ENCODE results near the gene CPB2.

CPB2 gene

DNA sequence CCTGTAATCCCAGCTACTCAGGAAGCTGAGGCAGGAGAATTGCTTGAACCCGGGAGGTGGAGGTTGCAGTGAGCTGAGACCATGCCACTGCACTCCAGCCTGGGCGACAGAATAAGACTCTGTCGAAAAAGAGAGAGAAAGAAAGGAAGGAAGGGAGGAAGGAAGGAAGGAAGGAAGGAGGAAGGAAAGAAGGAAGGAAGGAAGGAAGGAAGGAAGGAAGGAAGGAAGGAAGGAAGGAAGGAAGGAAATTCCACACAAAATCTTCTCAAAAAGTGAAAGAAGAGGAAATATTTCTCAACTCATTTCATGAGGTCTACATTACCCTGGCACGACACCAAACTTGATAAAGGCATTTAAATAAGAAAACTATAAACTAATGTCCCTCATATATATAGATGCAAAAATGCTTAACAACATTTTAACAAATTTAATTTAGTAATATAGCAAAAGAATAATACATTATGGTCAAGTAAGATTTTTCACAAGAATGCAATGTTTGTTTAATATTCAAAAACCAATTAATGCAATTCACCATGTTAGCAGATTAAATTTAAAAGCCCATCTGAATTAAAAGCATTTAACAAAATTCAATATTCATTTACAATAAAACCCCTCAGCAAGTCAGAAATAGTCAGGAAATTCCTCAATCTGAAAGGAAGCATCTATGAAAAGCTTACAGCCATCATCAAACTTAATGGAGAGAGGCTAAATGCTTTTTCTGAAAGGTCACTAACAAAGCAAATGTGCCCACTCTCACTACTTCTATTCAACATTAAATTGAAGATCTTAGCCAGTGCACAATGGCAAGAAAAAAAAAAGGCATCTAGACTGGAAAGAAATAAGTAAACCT, 12.0 kb upstream of the CPB2 start:
- H3K9me3 ChIP-seq (ENCODE audit: control insufficient read depth, low read length), result peaks cover 7% of the 10 kb centered on the region
- H3K4me1 ChIP-seq (ENCODE audit: control insufficient read depth, insufficient read depth, low read length, poor library complexity, severe bottlenecking), result peaks cover 5% of the 10 kb centered on the region
- H3K4me3 ChIP-seq (ENCODE audit: extremely low read depth, insufficient read depth, low read length, poor library complexity, severe bottlenecking), result no peak overlapping the region
- 90% methylated on average over 3 of the region's 4 CpGs; no CpG with 5 or more reads in 1 of the 2 experiments for WGBS, 2 experiments (ENCODE audit: insufficient coverage in 2 of 2)
- no peaks in the 10 kb centered on the region for H3K36me3 ChIP-seq (ENCODE audit: control insufficient read depth, insufficient read depth, low read length)
- H3K27ac ChIP-seq (ENCODE audit: low read depth, low read length, severe bottlenecking), result no peak overlapping the region

DNA sequence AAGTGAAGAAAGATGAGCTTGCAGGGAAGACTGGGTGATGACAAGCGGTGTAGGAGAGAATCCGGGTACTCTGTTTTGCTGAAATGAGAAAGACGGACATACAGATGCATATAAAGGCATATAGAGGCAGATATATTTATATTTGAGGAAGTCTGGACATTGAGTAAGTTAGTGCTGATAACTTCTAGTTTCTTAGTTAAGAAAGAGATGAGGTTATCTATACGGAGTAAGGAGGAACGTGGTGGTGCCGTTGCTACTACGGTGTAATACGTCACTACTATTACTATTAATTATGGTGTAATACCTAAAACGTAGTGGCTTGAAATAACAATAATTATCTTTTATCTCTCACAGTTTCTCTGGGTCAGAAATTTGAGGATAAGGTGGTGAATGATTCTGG, 9.8 kb upstream of the CPB2 start:
- no peak overlapping the region for H3K4me3 ChIP-seq (ENCODE audit: extremely low read depth, insufficient read depth, low read length, poor library complexity, severe bottlenecking)
- H3K27ac ChIP-seq (ENCODE audit: low read depth, low read length, severe bottlenecking), result no peak overlapping the region
- no peaks in the 10 kb centered on the region for H3K36me3 ChIP-seq (ENCODE audit: control insufficient read depth, insufficient read depth, low read length)
- peaks cover 7% of the 10 kb centered on the region for H3K9me3 ChIP-seq (ENCODE audit: control insufficient read depth, low read length)
- WGBS, 2 experiments (ENCODE audit: insufficient coverage in 2 of 2), result 94 to 96% methylated on average over 3 of the region's 9 CpGs
- H3K4me1 ChIP-seq (ENCODE audit: control insufficient read depth, insufficient read depth, low read length, poor library complexity, severe bottlenecking), result peaks cover 3% of the 10 kb centered on the region

DNA sequence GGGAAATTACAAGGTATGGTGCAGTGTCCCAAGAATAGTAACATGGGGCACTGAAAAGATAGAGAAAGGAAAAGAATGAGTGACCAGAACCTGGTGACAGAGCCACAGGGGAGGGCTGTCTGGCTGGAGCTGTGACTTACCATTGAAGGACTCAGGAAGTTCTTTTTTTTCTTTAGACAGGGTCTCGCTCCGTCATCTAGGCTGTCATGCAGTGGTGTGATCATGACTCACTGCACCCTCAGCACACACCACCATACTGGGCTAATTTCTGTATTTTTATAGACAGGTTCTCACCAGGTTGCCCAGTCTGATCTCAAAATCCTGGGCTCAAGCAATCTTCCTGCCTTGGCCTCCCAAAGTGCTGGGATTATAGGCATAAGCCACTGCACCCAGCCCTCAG, 8.8 kb upstream of the CPB2 start:
- 75 to 90% methylated on average over 2 of the region's 2 CpGs for WGBS, 2 experiments (ENCODE audit: insufficient coverage in 2 of 2)
- peak overlapping the region; percentile 46 for H3K27ac ChIP-seq (ENCODE audit: low read depth, low read length, severe bottlenecking)

DNA sequence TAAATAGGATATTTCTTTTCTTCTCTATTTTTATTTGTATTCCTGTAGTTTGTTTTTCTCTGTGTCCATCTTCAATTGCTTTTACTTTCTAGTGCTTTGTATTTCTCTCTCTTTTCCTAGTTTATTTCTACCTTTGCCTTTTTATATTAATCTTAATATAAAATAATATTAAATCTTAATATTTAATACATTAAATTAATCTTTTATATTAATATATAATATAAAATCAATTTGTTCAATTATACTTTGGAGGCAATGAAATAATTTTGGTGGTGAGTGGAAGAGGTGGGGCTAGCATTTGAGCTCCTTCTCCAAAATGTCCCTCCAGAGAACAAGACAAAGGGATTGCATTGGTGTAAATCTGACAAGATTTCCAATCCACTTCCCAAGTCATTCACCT, 6.3 kb upstream of the CPB2 start:
- Histone ChIP-seq H3K4me3 (ENCODE audit: extremely low read depth, insufficient read depth, low read length, poor library complexity, severe bottlenecking) (no peak overlapping the region), H3K27ac (ENCODE audit: low read depth, low read length, severe bottlenecking) (no peak overlapping the region), H3K36me3 (ENCODE audit: control insufficient read depth, insufficient read depth, low read length) (no peaks in the 10 kb centered on the region), H3K9me3 (ENCODE audit: control insufficient read depth, low read length) (no peaks in the 10 kb centered on the region), H3K4me1 (ENCODE audit: control insufficient read depth, insufficient read depth, low read length, poor library complexity, severe bottlenecking) (no peaks in the 10 kb centered on the region)

More for the DNA sequence above, 8.8 kb upstream of the CPB2 start:
- Histone ChIP-seq H3K4me3 (ENCODE audit: extremely low read depth, insufficient read depth, low read length, poor library complexity, severe bottlenecking) (no peak overlapping the region), H3K4me1 (ENCODE audit: control insufficient read depth, insufficient read depth, low read length, poor library complexity, severe bottlenecking) (no peaks in the 10 kb centered on the region), H3K9me3 (ENCODE audit: control insufficient read depth, low read length) (peaks cover 1% of the 10 kb centered on the region), H3K36me3 (ENCODE audit: control insufficient read depth, insufficient read depth, low read length) (no peaks in the 10 kb centered on the region)

DNA sequence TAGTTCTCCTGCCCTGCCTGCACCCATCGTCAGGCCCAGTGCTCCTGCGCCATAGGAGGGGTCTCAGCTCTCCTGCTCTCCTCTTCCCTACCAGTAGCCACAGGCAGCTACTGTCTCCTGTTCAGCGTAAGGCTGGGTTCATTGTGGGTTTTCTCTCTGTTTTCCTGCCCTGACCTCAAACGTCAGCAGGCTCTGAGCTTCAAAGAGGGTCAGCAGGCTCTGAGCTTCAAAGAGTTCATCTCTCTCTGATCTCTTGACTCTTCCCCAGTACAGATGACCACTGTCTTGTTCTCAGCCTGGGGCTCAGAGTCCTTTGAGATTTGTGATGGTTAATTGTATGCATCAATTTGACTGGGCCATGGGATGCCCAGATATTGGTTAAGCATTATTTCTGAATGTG, 4.6 kb upstream of the CPB2 start:
- Histone ChIP-seq H3K4me3 (ENCODE audit: extremely low read depth, insufficient read depth, low read length, poor library complexity, severe bottlenecking) (no peak overlapping the region), H3K4me1 (ENCODE audit: control insufficient read depth, insufficient read depth, low read length, poor library complexity, severe bottlenecking) (no peaks in the 10 kb centered on the region), H3K27ac (ENCODE audit: low read depth, low read length, severe bottlenecking) (no peak overlapping the region), H3K36me3 (ENCODE audit: control insufficient read depth, insufficient read depth, low read length) (no peaks in the 10 kb centered on the region), H3K9me3 (ENCODE audit: control insufficient read depth, low read length) (no peaks in the 10 kb centered on the region)
- WGBS, 2 experiments (ENCODE audit: insufficient coverage in 2 of 2), result 17 to 75% methylated on average over 1 to 2 of the region's 4 CpGs

DNA sequence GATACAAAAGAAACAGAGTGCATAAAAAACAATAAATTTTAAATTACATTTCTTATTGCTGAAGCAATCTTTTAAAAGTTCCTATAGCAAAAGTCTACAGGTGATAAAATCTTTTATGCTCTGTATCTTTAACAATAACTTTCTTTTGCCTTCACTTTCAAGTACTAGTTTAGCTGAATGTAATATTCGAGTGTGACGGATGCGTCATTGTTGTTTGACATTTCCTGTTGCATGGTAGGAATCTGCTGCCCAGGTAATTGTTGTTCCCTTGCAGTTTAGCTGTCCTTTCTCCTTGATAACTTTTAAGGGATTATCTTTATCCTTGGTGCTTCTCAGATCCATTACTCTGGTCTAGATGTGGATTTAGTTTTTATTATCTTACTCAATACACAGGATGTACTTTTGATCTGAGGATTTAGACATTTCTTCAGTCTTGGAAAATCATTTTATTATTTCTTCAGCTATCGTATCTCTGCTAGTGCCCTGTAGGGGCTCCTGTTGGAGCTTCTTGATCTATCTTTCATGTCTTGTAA, 2.1 kb upstream of the CPB2 start:
- 100% methylated on average over 3 of the region's 4 CpGs; no CpG with 5 or more reads in 1 of the 2 experiments for WGBS, 2 experiments (ENCODE audit: insufficient coverage in 2 of 2)
- H3K36me3 ChIP-seq (ENCODE audit: control insufficient read depth, insufficient read depth, low read length), result no peaks in the 10 kb centered on the region

DNA sequence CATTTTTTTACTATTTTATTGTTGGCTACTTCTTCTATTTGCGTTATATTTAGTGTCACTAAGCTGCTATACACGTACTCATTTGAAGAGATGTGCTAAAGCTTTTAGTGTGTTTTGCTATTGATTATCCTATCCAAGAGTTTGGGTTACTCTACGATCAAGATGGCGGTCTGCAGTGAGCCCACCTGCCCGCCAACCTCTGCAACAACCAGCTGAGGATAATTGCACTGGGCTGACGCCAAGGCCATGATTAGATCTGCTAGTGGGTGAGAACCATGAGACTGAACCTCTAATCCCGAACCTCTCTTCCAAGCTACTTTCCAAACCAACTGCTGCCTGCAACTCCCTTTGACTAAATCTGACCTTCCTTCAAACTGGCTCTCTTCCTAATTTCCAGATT, 1.8 kb downstream of the CPB2 start:
- no peaks in the 10 kb centered on the region for H3K9me3 ChIP-seq (ENCODE audit: control insufficient read depth, low read length)
- H3K4me3 ChIP-seq (ENCODE audit: extremely low read depth, insufficient read depth, low read length, poor library complexity, severe bottlenecking), result no peak overlapping the region
- 100% methylated on average over 6 of the region's 7 CpGs; no CpG with 5 or more reads in 1 of the 2 experiments for WGBS, 2 experiments (ENCODE audit: insufficient coverage in 2 of 2)
- H3K36me3 ChIP-seq (ENCODE audit: control insufficient read depth, insufficient read depth, low read length), result no peaks in the 10 kb centered on the region
- H3K27ac ChIP-seq (ENCODE audit: low read depth, low read length, severe bottlenecking), result no peak overlapping the region
- no peaks in the 10 kb centered on the region for H3K4me1 ChIP-seq (ENCODE audit: control insufficient read depth, insufficient read depth, low read length, poor library complexity, severe bottlenecking)

More for the DNA sequence above, 2.1 kb upstream of the CPB2 start:
- Histone ChIP-seq H3K4me3 (ENCODE audit: extremely low read depth, insufficient read depth, low read length, poor library complexity, severe bottlenecking) (no peak overlapping the region), H3K4me1 (ENCODE audit: control insufficient read depth, insufficient read depth, low read length, poor library complexity, severe bottlenecking) (no peaks in the 10 kb centered on the region), H3K9me3 (ENCODE audit: control insufficient read depth, low read length) (no peaks in the 10 kb centered on the region), H3K27ac (ENCODE audit: low read depth, low read length, severe bottlenecking) (no peak overlapping the region)

DNA sequence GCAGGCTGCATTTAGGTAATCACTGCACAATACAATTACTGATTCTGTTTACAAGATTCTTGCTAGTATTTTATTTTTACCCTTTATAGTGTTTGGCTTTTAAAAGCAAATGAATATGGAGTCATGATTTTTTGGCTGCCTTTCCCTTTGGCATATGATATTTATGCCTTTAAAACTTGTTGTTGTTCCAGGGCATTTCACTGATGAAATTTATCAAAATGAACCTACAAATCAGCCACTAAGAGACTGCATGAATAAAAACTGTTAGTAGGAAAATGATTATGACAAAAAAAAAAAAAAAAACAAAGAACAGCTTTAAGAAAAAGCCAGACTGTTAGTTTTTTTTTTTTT, 2.6 kb downstream of the CPB2 start:
- Histone ChIP-seq H3K4me3 (ENCODE audit: extremely low read depth, insufficient read depth, low read length, poor library complexity, severe bottlenecking) (no peak overlapping the region), H3K4me1 (ENCODE audit: control insufficient read depth, insufficient read depth, low read length, poor library complexity, severe bottlenecking) (no peaks in the 10 kb centered on the region), H3K27ac (ENCODE audit: low read depth, low read length, severe bottlenecking) (no peak overlapping the region), H3K9me3 (ENCODE audit: control insufficient read depth, low read length) (no peaks in the 10 kb centered on the region), H3K36me3 (ENCODE audit: control insufficient read depth, insufficient read depth, low read length) (no peaks in the 10 kb centered on the region)

DNA sequence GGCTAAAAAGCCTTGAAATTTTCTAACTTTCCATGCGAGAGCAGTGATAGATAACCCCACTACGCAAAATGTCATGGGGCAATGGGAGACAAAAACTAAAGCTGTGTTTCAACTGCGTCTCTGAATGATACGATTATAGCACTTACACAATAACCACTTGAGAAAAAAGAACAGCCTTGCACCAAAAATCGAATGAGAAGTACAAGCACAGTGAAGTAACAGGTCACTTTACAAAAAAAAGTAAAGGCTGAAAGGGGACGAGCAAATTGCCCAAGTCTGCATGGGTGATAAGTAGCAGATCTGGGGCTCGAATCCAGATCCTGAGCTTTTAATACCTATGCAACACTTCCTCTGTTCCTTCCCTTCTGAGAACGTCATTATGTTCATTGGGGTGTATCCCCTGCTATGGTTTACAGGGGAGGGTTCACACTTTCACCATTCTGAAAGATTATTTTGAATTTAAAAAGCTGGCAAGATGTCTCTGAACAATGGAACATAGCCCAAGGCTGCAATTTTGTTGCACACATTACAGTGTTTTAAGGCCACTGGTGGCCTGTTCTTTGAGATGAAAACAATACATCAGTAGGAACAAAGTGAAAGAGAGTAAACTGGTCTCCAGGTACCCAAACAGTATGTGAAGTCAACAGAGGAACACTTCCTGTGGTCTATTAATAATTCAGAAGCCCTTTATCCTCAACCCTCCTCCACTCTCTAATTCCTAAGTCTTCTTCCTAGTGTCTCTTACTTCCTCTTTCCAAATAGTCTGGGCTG, 3.2 kb downstream of the CPB2 start:
- no peaks in the 10 kb centered on the region for H3K36me3 ChIP-seq (ENCODE audit: control insufficient read depth, insufficient read depth, low read length)
- H3K27ac ChIP-seq (ENCODE audit: low read depth, low read length, severe bottlenecking), result no peak overlapping the region
- no peaks in the 10 kb centered on the region for H3K4me1 ChIP-seq (ENCODE audit: control insufficient read depth, insufficient read depth, low read length, poor library complexity, severe bottlenecking)
- H3K4me3 ChIP-seq (ENCODE audit: extremely low read depth, insufficient read depth, low read length, poor library complexity, severe bottlenecking), result no peak overlapping the region
- no peaks in the 10 kb centered on the region for H3K9me3 ChIP-seq (ENCODE audit: control insufficient read depth, low read length)
- WGBS, 2 experiments (ENCODE audit: insufficient coverage in 2 of 2), result 88 to 97% methylated on average over 5 of the region's 8 CpGs

DNA sequence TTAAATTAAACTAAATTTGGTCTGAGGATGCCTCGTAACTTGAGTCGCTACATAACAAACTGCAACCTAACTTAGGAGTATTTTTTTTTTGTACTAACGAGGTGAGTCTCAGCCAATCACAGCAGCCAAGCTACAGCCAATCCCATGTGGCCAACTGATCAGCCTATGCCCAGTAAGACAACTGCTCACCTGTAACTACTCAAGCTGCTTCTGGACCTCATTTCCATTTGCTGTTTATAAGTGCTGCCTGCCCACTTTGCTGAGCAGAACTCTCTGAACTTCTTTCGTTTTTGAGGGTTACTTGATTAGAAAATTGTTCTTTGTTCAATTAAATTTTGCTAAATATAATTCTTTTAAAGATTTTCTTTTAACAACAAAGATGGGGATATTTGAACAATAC, 3.8 kb downstream of the CPB2 start:
- H3K4me1 ChIP-seq (ENCODE audit: control insufficient read depth, insufficient read depth, low read length, poor library complexity, severe bottlenecking), result no peaks in the 10 kb centered on the region
- 75 to 100% methylated on average over 1 of the region's 4 CpGs for WGBS, 2 experiments (ENCODE audit: insufficient coverage in 2 of 2)
- no peaks in the 10 kb centered on the region for H3K9me3 ChIP-seq (ENCODE audit: control insufficient read depth, low read length)
- no peak overlapping the region for H3K4me3 ChIP-seq (ENCODE audit: extremely low read depth, insufficient read depth, low read length, poor library complexity, severe bottlenecking)
- H3K27ac ChIP-seq (ENCODE audit: low read depth, low read length, severe bottlenecking), result no peak overlapping the region
- no peaks in the 10 kb centered on the region for H3K36me3 ChIP-seq (ENCODE audit: control insufficient read depth, insufficient read depth, low read length)

Data from mesodermal cell (in vitro differentiated cells).